ENCODE results near the gene GPATCH2L. TPM values are rescaled to one million over a fixed set of nuclear protein-coding genes. Genes with fewer than 3 reads are reported as not detected.

GPATCH2L gene
- polyA plus RNA-seq, 1 donor (not counting 4 experiments of a cell fraction or from before 2014, with no cell fraction given): 28.8 TPM

GRCh38 chr14:76194327-76194726 lies 42.6 kb downstream of the GPATCH2L start:
- H2AFZ ChIP-seq (ENCODE audit: control insufficient read depth, low read length): no peak overlapping the region
- DNase-seq (ENCODE audit: low read depth, low spot score): no peak
- dilution Hi-C loops (cut with MboI; ENCODE audit: extremely low pct_ligation_motif_present, low sequenced_read_pairs): no loop called here
- H3K4me1 ChIP-seq (ENCODE audit: control insufficient read depth, extremely low read depth, insufficient read depth, low read length): peaks cover 3% of the 10 kb centered on the region
- FAIRE-seq: no peak
- TF ChIP-seq EZH2 (IDR thresholded peaks at IDR 0.05; ENCODE audit: low read length): no peak
- no peak for TF ChIP-seq CTCF (optimal IDR thresholded peaks at IDR 0.05 in 1 of 3, IDR thresholded peaks at IDR 0.05 in 1 of 3, conservative IDR thresholded peaks at IDR 0.05 in 1 of 3; ENCODE audit: extremely low read depth in 1 of 3, insufficient read depth in 2 of 3, low read length in 3 of 3)
- H3K9ac ChIP-seq (ENCODE audit: control insufficient read depth, extremely low read depth, insufficient read depth, low read length): no peak overlapping the region
- no peaks in the 10 kb centered on the region for H3K79me2 ChIP-seq (ENCODE audit: control insufficient read depth, insufficient read depth, low read length)
- H3K4me3 ChIP-seq (ENCODE audit: control insufficient read depth in 2 of 3, extremely low read depth in 1 of 3, insufficient read depth in 2 of 3, low read depth in 1 of 3, low read length in 3 of 3): no peak overlapping the region
- H3K9me1 ChIP-seq (ENCODE audit: control insufficient read depth, extremely low read depth, insufficient read depth, low read length): no peaks in the 10 kb centered on the region
- H3K36me3 ChIP-seq (ENCODE audit: control insufficient read depth in 2 of 2, extremely low read depth in 1 of 2, insufficient read depth in 2 of 2, low read length in 2 of 2): peaks cover 17 to 18% of the 10 kb centered on the region in 2 experiments
- H3K4me2 ChIP-seq (ENCODE audit: control insufficient read depth, extremely low read depth, insufficient read depth, low read depth, low read length): no peak overlapping the region
- no peaks in the 10 kb centered on the region for H3K9me3 ChIP-seq (ENCODE audit: control insufficient read depth, low read depth, low read length)
- no peaks in the 10 kb centered on the region for H3K27me3 ChIP-seq (ENCODE audit: control insufficient read depth, extremely low read depth, insufficient read depth, low read length)
- no peaks in the 10 kb centered on the region for H4K20me1 ChIP-seq (ENCODE audit: control insufficient read depth, extremely low read depth, insufficient read depth, low read length)
- H3K27ac ChIP-seq (ENCODE audit: control insufficient read depth, insufficient read depth, low read length): no peak overlapping the region

GRCh38 chr14:76195003-76195402 lies 43.3 kb downstream of the GPATCH2L start:
- FAIRE-seq (no peak), DNase-seq (ENCODE audit: low read depth, low spot score) (no peak)
- dilution Hi-C loops (cut with MboI; ENCODE audit: extremely low pct_ligation_motif_present, low sequenced_read_pairs): no loop called here
- Histone ChIP-seq H3K27ac (ENCODE audit: control insufficient read depth, insufficient read depth, low read length) (no peak overlapping the region), H3K4me3 (ENCODE audit: control insufficient read depth in 2 of 3, extremely low read depth in 1 of 3, insufficient read depth in 2 of 3, low read depth in 1 of 3, low read length in 3 of 3) (no peak overlapping the region), H2AFZ (ENCODE audit: control insufficient read depth, low read length) (no peak overlapping the region), H3K27me3 (ENCODE audit: control insufficient read depth, extremely low read depth, insufficient read depth, low read length) (no peaks in the 10 kb centered on the region), H3K79me2 (ENCODE audit: control insufficient read depth, insufficient read depth, low read length) (no peaks in the 10 kb centered on the region), H3K9me3 (ENCODE audit: control insufficient read depth, low read depth, low read length) (no peaks in the 10 kb centered on the region), H3K36me3 (ENCODE audit: control insufficient read depth in 2 of 2, extremely low read depth in 1 of 2, insufficient read depth in 2 of 2, low read length in 2 of 2) (peaks cover 19 to 21% of the 10 kb centered on the region in 2 experiments), H3K4me1 (ENCODE audit: control insufficient read depth, extremely low read depth, insufficient read depth, low read length) (no peaks in the 10 kb centered on the region), H3K9me1 (ENCODE audit: control insufficient read depth, extremely low read depth, insufficient read depth, low read length) (no peaks in the 10 kb centered on the region), H4K20me1 (ENCODE audit: control insufficient read depth, extremely low read depth, insufficient read depth, low read length) (no peaks in the 10 kb centered on the region), H3K4me2 (ENCODE audit: control insufficient read depth, extremely low read depth, insufficient read depth, low read depth, low read length) (no peak overlapping the region), H3K9ac (ENCODE audit: control insufficient read depth, extremely low read depth, insufficient read depth, low read length) (no peak overlapping the region)
- TF ChIP-seq CTCF (optimal IDR thresholded peaks at IDR 0.05 in 1 of 3, IDR thresholded peaks at IDR 0.05 in 1 of 3, conservative IDR thresholded peaks at IDR 0.05 in 1 of 3; ENCODE audit: extremely low read depth in 1 of 3, insufficient read depth in 2 of 3, low read length in 3 of 3) (no peak), EZH2 (IDR thresholded peaks at IDR 0.05; ENCODE audit: low read length) (no peak)
